ENCODE measurements around the gene EFNA5. TPM values are rescaled to one million over a fixed set of nuclear protein-coding genes. Genes with fewer than 3 reads are reported as not detected.

Gene EFNA5
- total and polyA plus RNA-seq, 2 experiments from 2014 or later: 7.5 to 10.1 TPM

- TF ChIP-seq REST (IDR thresholded peaks at IDR 0.05; ENCODE audit: unreplicated experiment): no peak
These were observed 67.4 kb downstream of the EFNA5 start (continued) for GRCh38 chr5:107603349-107603748.

GRCh38 chr5:107602896-107603295 is 67.8 kb downstream of the EFNA5 start:
- Histone ChIP-seq H3F3A (replicated peaks; ENCODE audit: low read depth) (no peaks in the 10 kb centered on the region), H3K79me2 (replicated peaks; ENCODE audit: insufficient read depth) (peaks cover 14% of the 10 kb centered on the region), H3K27me3 (ENCODE audit: insufficient read depth) (no peaks in the 10 kb centered on the region), H3K4me2 (no peak overlapping the region), H4K20me1 (replicated peaks; ENCODE audit: insufficient read depth) (no peaks in the 10 kb centered on the region), H3K9me2 (ENCODE audit: insufficient read depth) (no peaks in the 10 kb centered on the region), H3K4me3 (no peak overlapping the region), H3K4me1 (ENCODE audit: insufficient read depth) (peaks cover 38% of the 10 kb centered on the region), H3K36me3 (ENCODE audit: insufficient read depth) (no peaks in the 10 kb centered on the region), H3K27ac (ENCODE audit: low read depth) (no peak overlapping the region), H2AFZ (no peak overlapping the region)
- no peaks in the 10 kb centered on the region for H3K36me3 Mint-ChIP-seq (ENCODE audit: low read depth)
- ATAC-seq (no peak), DNase-seq (ENCODE audit: low spot score) (no peak)
- H3K27me3 Mint-ChIP-seq (ENCODE audit: insufficient read depth, low read depth, poor library complexity): peaks cover 2% of the 10 kb centered on the region
- H3K4me3 Mint-ChIP-seq: no peak overlapping the region
- no peaks in the 10 kb centered on the region for H3K9me3 Mint-ChIP-seq
- peaks cover 46% of the 10 kb centered on the region for H3K4me1 Mint-ChIP-seq
- H3K27ac Mint-ChIP-seq: no peak overlapping the region
- TF ChIP-seq NANOG (IDR thresholded peaks at IDR 0.05; ENCODE audit: borderline replicate concordance) (no peak), ZNF114 (CRISPR knock-in tag; IDR thresholded peaks at IDR 0.05) (no peak), EZH2phosphoT487 (IDR thresholded peaks at IDR 0.05; ENCODE audit: unreplicated experiment) (no peak), CTCF (conservative IDR thresholded peaks at IDR 0.05; ENCODE audit: low read depth in 2 of 2) (no peak), JUNB (IDR thresholded peaks at IDR 0.05; ENCODE audit: unreplicated experiment) (no peak), ETS1 (IDR thresholded peaks at IDR 0.05) (no peak), CREB1 (CRISPR knock-in tag; IDR thresholded peaks at IDR 0.05; ENCODE audit: low read depth) (no peak), EZH2 (IDR thresholded peaks at IDR 0.05; ENCODE audit: low read depth, unreplicated experiment) (no peak), ZNF331 (CRISPR knock-in tag; IDR thresholded peaks at IDR 0.05; ENCODE audit: low read depth) (no peak), POLR2AphosphoS5 (IDR thresholded peaks at IDR 0.05; ENCODE audit: low read depth) (no peak), STAT1 (IDR thresholded peaks at IDR 0.05; ENCODE audit: unreplicated experiment) (no peak), REST (IDR thresholded peaks at IDR 0.05; ENCODE audit: unreplicated experiment) (no peak)
